ENCODE results near the gene MFN2. TPM values are rescaled to one million over a fixed set of nuclear protein-coding genes. Genes with fewer than 3 reads are reported as not detected.

Gene MFN2
- total RNA-seq, 4 donors from 2014 or later: 72.1 to 92.8 (median 75.6) TPM

- no peak for TF ChIP-seq POLR2AphosphoS5 (IDR thresholded peaks at IDR 0.05)
- no peak for TF ChIP-seq EP300 (IDR thresholded peaks at IDR 0.05; ENCODE audit: low read depth)
- TF ChIP-seq POLR2A (IDR thresholded peaks at IDR 0.05): no peak
- TF ChIP-seq, protein P1, sequence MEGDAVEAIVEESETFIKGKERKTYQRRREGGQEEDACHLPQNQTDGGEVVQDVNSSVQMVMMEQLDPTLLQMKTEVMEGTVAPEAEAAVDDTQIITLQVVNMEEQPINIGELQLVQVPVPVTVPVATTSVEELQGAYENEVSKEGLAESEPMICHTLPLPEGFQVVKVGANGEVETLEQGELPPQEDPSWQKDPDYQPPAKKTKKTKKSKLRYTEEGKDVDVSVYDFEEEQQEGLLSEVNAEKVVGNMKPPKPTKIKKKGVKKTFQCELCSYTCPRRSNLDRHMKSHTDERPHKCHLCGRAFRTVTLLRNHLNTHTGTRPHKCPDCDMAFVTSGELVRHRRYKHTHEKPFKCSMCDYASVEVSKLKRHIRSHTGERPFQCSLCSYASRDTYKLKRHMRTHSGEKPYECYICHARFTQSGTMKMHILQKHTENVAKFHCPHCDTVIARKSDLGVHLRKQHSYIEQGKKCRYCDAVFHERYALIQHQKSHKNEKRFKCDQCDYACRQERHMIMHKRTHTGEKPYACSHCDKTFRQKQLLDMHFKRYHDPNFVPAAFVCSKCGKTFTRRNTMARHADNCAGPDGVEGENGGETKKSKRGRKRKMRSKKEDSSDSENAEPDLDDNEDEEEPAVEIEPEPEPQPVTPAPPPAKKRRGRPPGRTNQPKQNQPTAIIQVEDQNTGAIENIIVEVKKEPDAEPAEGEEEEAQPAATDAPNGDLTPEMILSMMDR (IDR thresholded peaks at IDR 0.05): no peak
- in situ Hi-C loops (cut with MboI; ENCODE audit: low pct_ligation_motif_present in 1 of 4, low pct_unique_long_range_greater_than_20kb in 1 of 4, low sequenced_read_pairs in 3 of 4): loop anchor here in 3 of 4 donors (25.0 kb wide), 1 partner anchor 118 kb away; the partner anchor contains the start of gene NPPA (in 3 of the 3)
- Histone ChIP-seq H3K9me3 (no peaks in the 10 kb centered on the region), H3K4me1 (peaks cover 0 to under 1% (median 0%) of the 10 kb centered on the region in 4 donors), H3K27ac (no peak overlapping the region), H3K36me3 (peaks cover 0 to 8% (median 2%) of the 10 kb centered on the region in 4 donors), H3K4me3 (no peak overlapping the region), H3K27me3 (no peaks in the 10 kb centered on the region)
- no peak for DNase-seq
- intact Hi-C loops (cut with DNase I; ENCODE audit: low total_unique reads): no loop called here
- WGBS, 2 donors (ENCODE audit: low coverage in 1 of 2): 92 to 100% methylated on average over 2 to 6 of the region's 6 CpGs
Observed at GRCh38 chr1:11955221-11955620, 25.0 kb upstream of the MFN2 start.

- DNase-seq: no peak
- in situ Hi-C loops (cut with MboI; ENCODE audit: low pct_ligation_motif_present in 1 of 4, low pct_unique_long_range_greater_than_20kb in 1 of 4, low sequenced_read_pairs in 3 of 4) (loop anchor here in 3 of 4 donors (25.0 kb wide), 1 partner anchor 120 kb away; the partner anchor contains the start of gene NPPA (in 3 of the 3)), intact Hi-C loops (cut with DNase I; ENCODE audit: low total_unique reads) (no loop called here)
- peaks cover 0 to 8% (median 2%) of the 10 kb centered on the region in 4 donors for H3K36me3 ChIP-seq
- no peak overlapping the region for H3K27ac ChIP-seq
- peaks cover 10 to 16% (median 12%) of the 10 kb centered on the region in 4 donors for H3K4me1 ChIP-seq
- no peaks in the 10 kb centered on the region for H3K27me3 ChIP-seq
- no peak overlapping the region for H3K4me3 ChIP-seq
- TF ChIP-seq, protein P1 (IDR thresholded peaks at IDR 0.05): no peak
- TF ChIP-seq POLR2A (IDR thresholded peaks at IDR 0.05): no peak
- no peak for TF ChIP-seq POLR2AphosphoS5 (IDR thresholded peaks at IDR 0.05)
- no peak for TF ChIP-seq EP300 (IDR thresholded peaks at IDR 0.05; ENCODE audit: low read depth)
- WGBS, 2 donors (ENCODE audit: low coverage in 1 of 2): 88% methylated on average over 5 of the region's 5 CpGs; no CpG with 5 or more reads in 1 of the 2 donors
- H3K9me3 ChIP-seq: no peaks in the 10 kb centered on the region
Observed at GRCh38 chr1:11957398-11957797, 22.8 kb upstream of the MFN2 start.

- H3K36me3 ChIP-seq: peaks cover 0 to 8% (median 2%) of the 10 kb centered on the region in 4 donors
- 96% methylated on average over 12 of the region's 12 CpGs; no CpG with 5 or more reads in 1 of the 2 donors for WGBS, 2 donors (ENCODE audit: low coverage in 1 of 2)
- H3K9me3 ChIP-seq: no peaks in the 10 kb centered on the region
- H3K27me3 ChIP-seq: no peaks in the 10 kb centered on the region
- H3K4me1 ChIP-seq: peaks cover 10 to 16% (median 12%) of the 10 kb centered on the region in 4 donors
- DNase-seq: no peak
- in situ Hi-C loops (cut with MboI; ENCODE audit: low pct_ligation_motif_present in 1 of 4, low pct_unique_long_range_greater_than_20kb in 1 of 4, low sequenced_read_pairs in 3 of 4): loop anchor here in 3 of 4 donors (25.0 kb wide), 1 partner anchor 121 kb away; the partner anchor contains the start of gene NPPA (in 3 of the 3)
- TF ChIP-seq EP300 (IDR thresholded peaks at IDR 0.05; ENCODE audit: low read depth) (no peak), POLR2A (IDR thresholded peaks at IDR 0.05) (no peak), POLR2AphosphoS5 (IDR thresholded peaks at IDR 0.05) (no peak)
- TF ChIP-seq, protein P1 (IDR thresholded peaks at IDR 0.05): no peak
- no peak overlapping the region for H3K4me3 ChIP-seq
- intact Hi-C loops (cut with DNase I; ENCODE audit: low total_unique reads): no loop called here
- H3K27ac ChIP-seq: no peak overlapping the region
Observed at GRCh38 chr1:11957897-11958296, 22.3 kb upstream of the MFN2 start.

GRCh38 chr1:11960276-11960675 lies 20.0 kb upstream of the MFN2 start:
- DNase-seq: no peak
- peaks cover 10 to 16% (median 12%) of the 10 kb centered on the region in 4 donors for H3K4me1 ChIP-seq
- 88% methylated on average over 5 of the region's 5 CpGs; no CpG with 5 or more reads in 1 of the 2 donors for WGBS, 2 donors (ENCODE audit: low coverage in 1 of 2)
- in situ Hi-C loops (cut with MboI; ENCODE audit: low pct_ligation_motif_present in 1 of 4, low pct_unique_long_range_greater_than_20kb in 1 of 4, low sequenced_read_pairs in 3 of 4) (loop anchor here in 3 of 4 donors (25.0 kb wide), 1 partner anchor 123 kb away; the partner anchor contains the start of gene NPPA (in 3 of the 3)), intact Hi-C loops (cut with DNase I; ENCODE audit: low total_unique reads) (no loop called here)
- TF ChIP-seq, protein P1 (IDR thresholded peaks at IDR 0.05): no peak
- TF ChIP-seq POLR2A (IDR thresholded peaks at IDR 0.05): no peak
- no peak for TF ChIP-seq POLR2AphosphoS5 (IDR thresholded peaks at IDR 0.05)
- TF ChIP-seq EP300 (IDR thresholded peaks at IDR 0.05; ENCODE audit: low read depth): no peak
- no peaks in the 10 kb centered on the region for H3K9me3 ChIP-seq
- H3K4me3 ChIP-seq: no peak overlapping the region
- no peak overlapping the region for H3K27ac ChIP-seq
- peaks cover 0 to 10% (median 2%) of the 10 kb centered on the region in 4 donors for H3K36me3 ChIP-seq
- H3K27me3 ChIP-seq: no peaks in the 10 kb centered on the region

All from transverse colon (tissue), 4 donors.